Hepatocyte (in vitro differentiated cells): Measurements from ENCODE around the gene AUNIP.

Source experiments
- CTCF ChIP-seq: fragments of 200-600 bp; sonication (generic); IDR thresholded peaks from 2 replicates; pipeline ENCODE4 v1.5.1; 2016; ENCODE audit warnings: antibody characterized with exemption, mild to moderate bottlenecking; ENCODE audit not compliant: poor library complexity
- EZH2 ChIP-seq: fragments of 200-600 bp; sonication (generic); IDR thresholded peaks from 2 replicates; pipeline ENCODE4 v1.6.1; 2016; ENCODE audit warnings: antibody characterized with exemption, mild to moderate bottlenecking, borderline replicate concordance

DNA sequence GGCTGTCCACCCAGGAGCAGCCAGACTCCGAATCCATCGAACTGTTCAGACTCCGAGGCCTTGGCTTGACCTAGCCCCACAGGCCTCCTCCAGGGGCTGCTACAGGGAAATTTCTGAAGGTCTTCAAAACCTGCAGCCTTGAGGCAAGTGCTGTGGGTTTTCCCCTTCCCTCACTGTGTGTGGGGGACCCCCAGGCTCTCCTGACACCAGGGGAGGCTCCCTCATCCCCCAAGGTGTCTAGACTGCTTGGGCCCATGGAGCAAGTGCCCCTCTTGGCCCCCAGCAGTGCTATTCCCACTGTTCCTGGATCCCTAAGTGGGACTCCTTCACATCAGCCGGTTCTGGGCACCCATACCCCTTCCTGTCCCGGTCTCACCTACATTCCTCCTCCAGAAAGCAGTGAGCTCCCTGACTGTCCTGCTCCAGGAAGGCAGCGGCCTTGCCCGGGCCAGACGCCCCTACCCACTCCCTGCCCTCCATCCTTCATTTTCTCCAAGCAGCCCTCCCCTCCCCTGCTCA, 15.4 kb upstream of the AUNIP start:
- TF ChIP-seq CTCF (no peak), EZH2 (no peak)
